GM21737 (cell line): ENCODE results near the gene KCP.

Source experiments
- ATAC-seq: cut with Tn5 transposase; IDR thresholded peaks from one replicate; pipeline ENCODE4 v1.9.1; 2021; ENCODE audit warnings: mild to moderate bottlenecking, moderate library complexity; ENCODE audit not compliant: unreplicated experiment

KCP gene

DNA sequence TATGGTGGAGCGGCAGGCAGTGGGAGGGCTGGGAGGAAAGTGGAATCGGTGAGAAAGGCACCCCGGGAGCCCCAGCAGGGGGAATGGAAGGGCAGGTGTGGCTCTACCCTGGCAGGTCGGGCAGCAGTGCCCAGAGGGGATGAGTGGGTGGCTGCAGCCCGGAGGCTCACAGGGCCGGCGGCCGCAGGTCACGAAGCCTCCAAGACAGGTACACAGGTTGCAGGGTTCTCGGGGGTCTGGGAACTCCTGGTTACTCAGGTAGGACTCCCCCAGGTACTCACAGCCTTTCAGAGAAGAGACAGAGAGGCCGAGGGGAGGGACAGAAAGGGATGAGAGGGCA, 21.8 kb downstream of the KCP start:
- no peak for ATAC-seq

DNA sequence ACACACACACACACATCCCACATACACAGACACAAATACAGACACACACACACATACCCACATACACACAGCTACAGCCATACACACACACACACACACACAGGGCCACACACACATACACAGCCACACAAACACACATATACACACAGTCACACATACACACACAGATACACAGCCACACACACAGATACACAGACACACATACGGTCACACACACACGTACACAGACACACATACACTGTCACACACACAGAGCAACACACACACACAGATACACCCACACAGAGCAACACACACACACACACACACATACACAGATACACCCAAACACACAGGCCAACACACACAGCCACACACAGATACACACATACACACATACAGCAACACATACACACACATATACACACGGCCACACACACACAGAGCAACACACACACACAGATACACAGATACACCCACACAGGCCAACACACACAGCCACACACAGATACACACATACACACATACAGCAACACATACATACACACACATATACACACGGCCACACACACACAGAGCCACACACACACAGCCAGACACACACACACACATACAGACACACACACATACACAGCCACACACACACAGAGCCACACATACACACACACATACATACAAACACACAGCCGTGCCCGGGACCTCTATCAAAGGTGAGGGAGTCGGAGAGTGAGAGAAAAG, 22.3 kb downstream of the KCP start:
- no peak for ATAC-seq

DNA sequence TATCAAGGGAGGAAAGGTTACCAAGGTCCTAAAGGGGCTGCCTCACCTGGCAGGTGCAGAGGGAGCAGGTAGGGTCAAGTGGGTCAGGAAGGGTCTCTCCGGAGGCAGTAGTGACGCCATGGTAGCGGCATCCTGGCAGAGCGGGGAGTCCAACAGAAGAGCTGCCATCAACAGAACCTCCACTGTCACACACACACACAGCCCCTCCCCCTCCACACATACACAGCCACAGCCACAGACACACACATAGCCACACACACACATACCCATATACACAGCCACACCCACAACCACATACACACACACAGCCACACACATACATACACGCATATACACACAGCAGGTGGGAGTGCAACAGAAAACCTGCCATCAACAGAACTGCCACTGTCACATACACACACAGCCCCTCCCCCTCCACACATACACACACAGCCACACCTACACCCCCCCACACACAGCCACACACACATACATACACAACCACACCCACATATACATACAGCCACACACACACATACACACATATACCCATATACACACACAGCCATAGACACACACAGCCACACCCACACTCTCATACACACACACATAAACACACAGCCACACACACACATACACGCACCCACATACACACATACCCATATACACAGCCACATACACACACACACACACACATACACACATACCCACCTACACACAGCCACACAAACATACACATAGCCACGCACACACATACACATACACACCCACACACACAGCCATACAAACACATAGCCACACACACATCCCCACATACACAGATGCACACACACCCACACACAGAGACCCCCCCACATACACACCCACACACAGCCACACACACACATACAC, 23.1 kb downstream of the KCP start:
- no peak for ATAC-seq

DNA sequence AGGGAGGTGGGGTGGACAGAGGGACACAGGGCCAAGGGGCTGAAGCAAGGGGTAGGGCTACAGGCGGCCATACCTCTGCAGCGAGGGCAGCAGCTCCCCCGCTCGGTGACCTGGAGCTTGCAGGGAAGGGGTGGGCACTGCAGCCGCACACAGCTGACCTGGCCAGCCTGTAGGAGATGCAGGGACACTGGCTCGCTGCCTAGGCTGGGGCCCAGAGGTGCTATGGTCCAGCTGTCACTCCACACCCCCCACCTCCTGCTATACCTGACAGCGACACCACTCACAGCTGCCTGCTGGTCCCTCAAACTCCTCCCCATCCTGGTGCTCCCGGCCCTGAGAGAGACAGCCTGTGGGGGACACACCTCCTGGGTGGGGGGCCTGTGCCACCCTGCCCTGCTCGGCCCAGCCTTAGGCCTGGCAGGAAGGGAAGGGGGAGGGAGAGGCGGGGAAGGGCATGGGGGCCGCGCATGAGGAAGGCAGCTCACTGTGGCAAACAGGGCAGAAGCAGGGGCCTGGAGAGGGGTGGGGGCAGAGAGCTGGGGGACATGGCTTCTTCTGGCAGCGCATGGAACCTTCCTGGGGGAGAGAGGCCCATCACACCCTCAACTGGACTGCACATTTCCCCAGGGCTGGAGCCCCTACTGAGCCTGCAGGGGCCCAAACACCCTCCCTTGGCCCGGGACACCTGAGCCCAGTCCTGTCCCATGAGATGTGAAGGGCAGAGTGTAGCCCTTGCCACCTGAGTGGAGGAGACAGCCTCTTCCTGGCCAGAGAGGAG, 23.9 kb downstream of the KCP start:
- ATAC-seq: no peak

DNA sequence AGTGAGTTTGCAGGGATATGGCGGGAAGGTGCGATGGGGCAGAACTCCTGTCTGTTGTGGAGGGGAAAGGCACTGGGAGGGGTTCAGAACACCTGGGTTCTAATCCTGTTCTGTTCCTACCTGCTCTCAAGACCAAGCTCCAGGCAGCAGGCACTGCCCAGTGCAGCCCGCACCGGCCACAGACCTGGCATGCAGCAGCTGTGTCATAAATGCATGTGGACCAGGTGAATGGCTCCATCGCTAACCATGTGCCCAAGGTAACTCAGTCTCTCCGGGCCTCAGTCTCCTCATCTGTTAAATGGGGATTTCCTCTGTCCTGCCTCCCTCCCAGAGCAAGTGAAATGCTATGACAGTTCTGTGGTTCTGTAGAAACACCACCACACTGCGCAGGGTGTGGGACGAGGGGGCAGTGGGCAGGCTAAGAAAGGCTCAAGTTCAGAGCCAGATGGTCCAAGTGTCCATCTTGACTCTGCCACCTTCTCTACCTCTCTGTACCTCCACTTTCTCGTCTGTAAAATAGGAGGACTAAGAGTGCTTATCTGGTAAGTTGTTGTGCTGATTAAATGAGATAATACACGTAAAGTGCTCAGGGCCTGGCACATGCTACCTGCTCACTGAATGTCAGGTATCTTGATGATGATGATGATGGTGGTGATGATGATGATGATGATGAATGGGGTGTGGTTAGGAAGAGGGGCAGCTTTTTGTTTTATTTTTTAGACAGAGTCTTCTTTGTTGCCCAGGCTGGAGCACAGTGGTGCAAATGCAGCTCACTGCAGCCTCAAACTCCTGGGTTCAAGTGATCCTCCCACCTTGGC, 24.9 kb downstream of the KCP start:
- no peak for ATAC-seq

DNA sequence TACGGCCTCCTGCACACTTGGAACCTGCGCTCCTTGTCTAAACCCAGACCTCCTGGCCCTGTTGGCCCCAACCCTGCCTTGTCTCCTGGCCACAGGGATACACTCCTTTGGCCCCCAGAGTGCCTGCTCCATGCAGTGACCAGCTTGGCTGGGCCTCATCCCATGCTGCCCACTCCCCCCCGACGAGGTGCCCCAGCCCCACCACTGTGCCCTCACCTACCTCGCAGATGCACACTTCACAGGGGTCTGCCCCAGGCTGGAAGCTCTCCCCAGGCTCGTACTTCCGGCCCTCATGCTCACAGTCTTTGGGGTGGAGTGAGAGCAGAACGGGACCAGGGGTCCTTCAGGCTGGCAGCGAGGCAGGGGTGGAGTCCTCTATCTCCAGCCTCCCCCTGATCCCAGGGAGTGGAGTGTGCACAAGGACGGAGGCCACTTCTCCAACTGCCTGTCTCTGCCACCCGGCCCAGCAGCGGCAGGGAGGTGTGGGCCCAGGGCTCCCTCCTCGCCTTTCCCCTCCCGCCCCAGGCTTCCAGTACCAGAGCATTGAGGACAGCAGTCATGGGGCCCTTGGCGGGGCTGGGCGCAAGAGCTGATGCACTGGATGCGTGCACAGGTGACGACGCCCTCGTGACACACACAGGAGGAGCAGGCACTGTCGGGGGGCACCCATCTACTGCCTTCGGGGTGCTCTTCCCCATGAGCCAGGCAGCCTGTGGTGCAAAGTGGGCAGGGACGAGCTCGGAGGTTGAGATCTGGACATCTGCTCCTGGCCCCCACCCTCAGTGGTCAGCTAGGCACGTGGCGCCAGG, 25.7 kb downstream of the KCP start:
- ATAC-seq: no peak

DNA sequence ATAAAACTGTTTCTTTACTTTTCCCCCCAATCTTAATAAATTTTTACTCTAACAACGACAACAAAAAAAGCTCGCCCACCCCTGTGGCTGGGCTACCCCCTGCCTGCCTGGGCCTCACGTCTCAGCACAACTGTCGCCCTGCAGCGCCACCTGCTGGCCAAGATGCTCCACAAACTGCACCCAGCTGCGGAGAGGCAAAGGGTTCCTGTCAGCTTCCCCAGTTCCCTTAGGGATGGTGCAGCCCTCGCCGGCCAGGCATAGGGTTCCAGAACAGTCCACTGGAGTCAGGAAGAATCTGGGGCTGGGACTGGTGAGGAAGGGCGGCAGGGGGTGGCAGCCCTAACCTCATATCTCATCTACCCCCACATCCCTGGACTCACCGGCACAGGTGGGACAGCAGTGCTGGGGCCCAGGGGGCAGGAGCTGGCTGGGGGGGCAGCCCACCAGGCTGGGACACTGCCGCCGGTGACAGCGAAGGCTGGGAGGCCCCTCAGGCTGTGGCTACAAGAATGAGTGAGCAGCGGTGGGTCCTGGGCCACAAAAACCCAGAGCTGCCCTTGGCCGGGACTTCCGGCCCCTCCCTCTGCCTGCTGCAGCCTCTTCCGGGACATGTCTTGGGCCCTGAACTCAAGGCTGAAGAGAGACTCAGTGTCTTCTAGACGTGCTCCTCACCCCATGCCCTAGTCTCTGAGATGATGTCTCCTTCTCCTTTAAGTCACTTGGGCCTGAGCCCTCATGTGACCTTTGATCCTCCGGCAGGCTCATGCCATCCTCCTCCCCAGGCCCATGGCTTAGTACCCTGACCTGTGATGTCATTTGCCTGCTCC, 26.7 kb downstream of the KCP start:
- no peak for ATAC-seq

DNA sequence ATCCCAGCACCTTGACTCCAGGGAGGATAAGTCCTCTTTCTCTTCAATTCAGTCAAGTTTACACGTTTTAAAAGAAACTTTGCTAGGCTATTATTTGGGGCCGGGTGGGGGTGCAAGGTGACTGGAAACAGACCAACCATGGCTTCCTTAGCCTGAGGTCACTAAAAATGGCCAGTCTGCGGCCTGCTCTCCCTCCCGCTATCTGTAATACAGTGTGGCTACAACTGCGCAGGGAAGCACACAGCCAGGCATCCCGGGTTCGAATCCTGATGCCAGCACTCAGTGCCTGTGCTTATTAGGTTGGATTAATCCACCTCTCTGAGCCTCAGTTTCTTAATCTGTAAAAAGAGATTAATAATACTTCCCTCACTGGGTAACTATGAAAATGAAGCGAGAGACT, 28.4 kb downstream of the KCP start:
- no peak for ATAC-seq

DNA sequence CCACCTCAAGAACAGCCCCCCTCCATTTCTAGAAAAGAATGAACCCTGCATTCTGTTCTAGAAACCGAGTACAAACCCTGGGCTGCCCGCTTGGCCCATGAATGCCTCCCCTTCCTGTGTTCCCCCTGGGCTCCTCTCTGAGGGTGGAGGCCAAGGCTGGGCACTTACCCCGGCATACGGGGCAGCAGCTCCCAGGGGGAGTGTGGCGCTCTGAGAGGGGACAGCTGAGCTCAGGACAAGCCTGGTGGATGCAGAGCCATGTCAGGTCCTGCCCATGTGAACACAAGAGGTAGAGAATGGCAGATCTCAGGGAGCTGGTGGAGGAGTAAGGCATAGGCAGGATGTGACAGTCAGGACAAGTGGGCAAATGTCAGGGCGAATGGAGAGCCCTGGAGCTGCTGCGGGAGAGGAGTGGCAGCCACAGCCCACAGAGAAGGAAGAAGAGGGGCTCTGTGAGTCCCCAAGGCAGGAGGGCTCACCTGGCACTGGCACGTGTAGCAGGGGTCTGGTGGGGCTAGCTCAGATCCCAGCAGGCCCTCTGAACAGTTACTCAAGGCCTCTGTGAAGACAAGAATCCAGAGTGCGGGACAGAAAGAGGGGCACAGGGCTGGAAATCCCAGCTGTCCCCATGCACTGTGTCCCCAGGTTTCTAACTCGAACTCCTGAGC, 28.9 kb downstream of the KCP start:
- no peak for ATAC-seq

DNA sequence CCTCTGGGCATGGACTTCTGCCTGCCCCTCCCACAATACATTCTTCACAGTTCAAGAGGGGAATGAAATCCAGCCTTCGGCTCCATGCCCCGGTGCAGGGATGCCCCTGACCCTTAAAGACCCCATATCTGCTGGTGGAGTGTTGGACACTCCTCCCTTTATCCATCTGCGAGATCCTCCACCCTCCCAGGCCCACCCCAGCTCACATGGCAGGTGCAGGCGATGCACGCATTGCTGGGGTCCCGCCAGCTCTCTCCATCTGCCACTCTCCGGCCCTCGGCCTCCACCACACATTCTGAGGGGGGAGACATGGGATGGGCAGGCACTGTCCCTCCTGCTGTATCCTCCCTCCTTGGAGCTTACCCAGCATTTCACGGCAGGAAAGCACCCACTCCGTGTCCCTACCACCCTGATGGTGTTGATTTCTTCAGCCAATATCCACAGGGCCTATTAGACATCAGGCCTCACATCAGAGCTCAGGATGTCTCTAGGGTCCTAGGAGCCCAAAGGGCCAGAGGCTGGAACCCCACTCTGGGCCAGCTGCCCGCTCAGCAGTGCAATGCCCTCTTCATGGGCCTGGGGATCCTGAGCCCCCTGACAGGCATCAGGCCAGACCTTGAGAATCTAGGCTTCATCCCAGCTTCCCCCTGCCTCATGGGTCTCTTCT, 29.6 kb downstream of the KCP start:
- ATAC-seq: no peak

DNA sequence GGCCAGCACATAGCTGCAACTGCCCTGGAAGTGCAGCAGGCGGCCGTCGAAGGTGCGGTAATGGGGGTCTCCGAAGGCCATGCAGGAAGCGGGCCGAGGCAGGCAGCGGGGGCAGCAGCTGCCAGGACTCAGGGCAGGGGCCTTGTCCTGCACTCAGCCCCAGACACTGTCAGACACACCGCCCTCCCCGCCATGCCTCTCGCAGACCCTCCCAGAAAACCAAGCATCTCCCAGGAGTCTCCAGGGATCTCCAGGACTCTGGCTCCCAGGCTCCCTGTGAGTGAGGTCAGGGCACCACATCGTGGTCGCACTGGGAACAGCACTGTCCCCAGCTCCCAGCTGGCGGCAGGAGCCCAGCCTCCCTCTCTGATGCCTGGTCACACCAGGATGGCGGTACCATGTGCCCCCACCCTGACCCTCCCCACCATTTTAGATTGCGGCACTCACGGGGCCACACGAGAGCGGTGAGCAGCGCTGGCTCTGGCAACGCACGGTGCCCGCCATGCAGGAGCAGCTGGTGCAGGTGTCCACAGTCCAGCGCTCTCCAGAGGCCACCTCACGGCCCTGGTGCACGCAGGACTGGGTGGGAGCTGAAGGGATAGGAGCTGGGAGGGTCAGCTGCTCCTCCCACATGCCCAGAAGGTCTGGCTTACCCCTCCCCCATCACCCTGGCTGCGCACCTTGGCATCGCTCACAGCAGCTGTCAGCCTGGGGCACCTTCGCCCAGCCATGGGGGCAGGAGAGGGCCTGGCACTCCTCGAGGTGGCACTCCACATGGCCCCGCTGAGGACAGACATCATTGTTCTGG, 30.4 kb downstream of the KCP start:
- no peak for ATAC-seq

DNA sequence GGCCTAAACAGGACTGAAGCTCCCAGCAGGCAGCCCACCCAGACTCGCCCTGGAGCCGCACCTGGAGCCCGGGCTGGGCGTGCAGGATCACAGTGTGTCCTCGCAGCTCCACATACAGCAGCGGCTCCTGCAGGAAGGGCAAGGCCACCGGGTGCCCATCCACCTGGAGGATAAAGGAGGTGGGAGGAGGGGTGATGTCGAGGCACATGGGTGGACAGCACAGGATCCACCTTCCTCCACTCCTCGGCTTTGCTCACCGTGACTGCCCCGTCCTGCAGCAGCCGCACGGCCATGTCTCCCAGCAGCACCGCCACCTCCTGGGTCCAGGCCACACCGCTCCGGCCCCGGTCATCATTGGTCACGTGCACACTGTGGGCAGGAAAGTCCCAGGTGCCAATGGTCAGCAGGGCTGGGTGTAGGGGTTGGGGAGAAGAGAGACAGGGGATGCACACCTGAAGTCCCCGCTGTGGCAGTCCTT, 31.0 kb downstream of the KCP start:
- no peak for ATAC-seq

DNA sequence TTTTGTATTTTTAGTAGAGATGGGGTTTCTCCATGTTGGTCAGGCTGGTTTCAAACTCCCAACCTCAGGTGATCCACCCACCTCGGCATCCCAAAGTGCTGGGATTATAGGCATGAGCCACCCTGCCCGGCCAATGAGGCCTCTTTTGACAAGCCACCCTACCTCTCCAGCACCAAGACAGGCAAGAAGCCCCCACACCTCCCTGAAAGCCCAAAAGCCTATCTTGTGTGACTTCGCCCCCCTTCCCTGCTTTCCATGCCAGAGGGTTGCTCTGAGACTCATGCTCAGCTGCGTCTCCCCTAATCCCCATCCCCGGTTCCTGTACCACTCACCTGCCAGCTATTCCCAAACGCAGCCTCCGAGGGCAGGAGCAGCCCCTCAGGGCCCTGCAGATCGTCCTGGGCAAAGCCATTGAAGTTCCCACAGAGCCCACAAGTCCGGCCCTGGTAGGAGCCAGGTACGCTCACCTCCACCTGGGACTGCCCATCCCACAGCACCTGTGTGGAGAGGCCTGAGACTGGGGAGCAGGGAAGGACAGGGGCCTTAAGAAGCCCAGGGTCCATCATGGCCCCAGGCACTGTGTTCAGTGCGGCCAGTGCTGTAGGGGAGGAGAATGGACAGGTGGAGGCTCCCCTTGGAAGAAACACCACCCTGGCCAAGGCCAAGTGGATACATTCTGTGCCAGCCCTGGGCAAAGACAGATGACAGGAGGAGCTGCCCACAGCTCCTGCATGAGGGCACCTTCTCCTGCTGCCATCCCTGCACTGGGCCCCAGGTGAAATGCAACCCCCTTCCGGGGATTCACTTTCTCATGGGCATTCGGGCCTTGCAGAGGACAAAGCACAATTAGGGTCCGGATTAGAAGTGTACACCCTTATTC, 32.0 kb downstream of the KCP start:
- ATAC-seq: no peak

DNA sequence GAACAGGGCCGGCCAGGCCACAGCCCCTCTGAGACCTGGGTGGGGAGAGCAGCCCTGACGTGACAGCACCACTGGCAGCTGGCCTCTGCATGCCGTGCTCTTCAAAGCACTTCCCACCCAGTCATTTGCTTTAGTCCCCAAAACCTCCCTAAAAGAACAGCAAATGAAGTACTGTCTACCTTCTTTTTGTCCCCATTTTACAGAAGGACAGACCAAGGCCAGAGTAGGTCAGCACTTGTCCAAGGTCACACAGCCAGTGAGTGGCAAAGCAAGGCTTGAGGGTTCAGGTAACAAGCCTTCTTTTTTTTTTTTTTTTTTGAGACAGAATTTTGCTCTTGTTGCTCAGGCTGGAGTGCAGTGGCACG, 32.8 kb downstream of the KCP start:
- ATAC-seq: no peak

DNA sequence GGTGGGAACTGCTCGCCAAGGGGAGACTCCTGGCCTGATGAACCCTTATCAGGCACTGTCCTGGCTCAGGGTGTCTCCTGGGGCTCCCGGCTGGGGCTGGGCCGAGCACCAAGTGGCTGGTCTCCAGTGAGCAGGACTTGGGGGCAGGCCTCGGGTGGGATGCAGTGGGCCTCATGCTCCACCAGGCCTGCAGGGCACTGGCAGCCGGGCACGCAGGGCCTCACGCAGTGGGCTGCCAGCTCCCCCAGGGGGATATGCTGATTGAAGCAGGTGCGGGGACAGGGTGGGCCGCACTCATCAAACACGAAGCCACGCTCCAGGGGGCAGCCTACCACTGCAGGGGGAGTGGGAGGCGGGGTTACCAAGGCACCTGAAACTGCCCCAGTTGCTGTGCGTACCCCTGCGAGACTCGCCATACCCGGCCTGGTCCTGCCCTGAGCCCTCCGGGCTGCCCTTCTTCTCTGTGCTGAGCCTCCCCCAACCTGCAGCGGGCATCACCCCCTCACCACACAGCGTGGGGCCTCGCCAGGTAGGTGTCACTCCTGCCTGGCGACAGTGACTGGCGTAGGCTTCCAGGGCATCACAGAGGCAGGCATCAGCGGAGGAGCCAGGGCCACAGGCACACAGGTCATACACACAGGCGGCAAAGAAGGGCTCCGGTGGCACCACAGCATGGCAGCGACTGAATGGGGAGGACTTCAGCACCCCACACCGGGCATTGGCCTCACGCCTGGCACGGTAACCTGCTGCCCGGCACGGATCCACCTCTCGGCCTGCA, 33.3 kb downstream of the KCP start:
- ATAC-seq: no peak

DNA sequence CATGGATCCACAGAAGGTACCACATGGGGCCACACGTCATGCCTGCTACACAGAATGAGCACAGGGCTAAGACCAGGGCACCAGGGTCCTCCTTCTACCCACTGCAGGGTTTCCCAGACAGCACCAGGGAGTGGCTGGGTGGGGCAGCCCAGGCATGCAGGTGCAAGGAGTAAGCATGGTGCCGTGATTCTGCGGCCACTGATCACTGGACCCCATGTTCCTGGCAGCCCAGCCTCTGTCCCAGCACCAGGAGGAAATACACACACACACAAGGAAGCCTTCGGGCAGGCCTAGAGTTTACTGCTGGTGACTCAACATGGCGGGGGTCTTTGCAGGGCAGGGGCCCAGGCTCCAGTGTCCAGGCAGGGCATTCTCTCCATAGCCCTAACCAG, 33.9 kb downstream of the KCP start:
- no peak for ATAC-seq
